AG08395 (cell line): Measurements from ENCODE around the gene TCF4.

Experiments used
- DNase-seq: peaks from one replicate; pipeline ENCODE4 v3.0.0; 2012; ENCODE audit warnings: mixed read lengths, low spot score

Gene TCF4

DNA sequence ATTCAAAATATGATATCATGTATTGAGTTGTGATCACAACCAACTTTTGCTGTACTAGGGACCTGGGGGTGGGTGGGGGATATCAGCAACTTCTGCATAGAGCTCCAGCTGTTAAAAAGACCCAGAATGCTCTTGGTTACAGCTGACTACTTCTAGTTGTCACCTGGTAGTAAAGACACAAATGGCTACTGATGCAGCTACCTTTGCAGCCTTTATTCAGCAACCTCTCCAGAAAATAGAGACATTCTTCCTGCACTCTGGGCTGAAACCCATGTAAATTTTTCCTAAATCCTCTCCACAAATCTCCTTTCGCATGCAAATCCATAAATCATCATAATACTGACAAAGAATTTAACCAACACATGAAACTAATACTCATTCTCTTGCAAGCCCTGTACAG lies 238.3 kb downstream of the TCF4 start:
- DNase-seq = no peak

DNA sequence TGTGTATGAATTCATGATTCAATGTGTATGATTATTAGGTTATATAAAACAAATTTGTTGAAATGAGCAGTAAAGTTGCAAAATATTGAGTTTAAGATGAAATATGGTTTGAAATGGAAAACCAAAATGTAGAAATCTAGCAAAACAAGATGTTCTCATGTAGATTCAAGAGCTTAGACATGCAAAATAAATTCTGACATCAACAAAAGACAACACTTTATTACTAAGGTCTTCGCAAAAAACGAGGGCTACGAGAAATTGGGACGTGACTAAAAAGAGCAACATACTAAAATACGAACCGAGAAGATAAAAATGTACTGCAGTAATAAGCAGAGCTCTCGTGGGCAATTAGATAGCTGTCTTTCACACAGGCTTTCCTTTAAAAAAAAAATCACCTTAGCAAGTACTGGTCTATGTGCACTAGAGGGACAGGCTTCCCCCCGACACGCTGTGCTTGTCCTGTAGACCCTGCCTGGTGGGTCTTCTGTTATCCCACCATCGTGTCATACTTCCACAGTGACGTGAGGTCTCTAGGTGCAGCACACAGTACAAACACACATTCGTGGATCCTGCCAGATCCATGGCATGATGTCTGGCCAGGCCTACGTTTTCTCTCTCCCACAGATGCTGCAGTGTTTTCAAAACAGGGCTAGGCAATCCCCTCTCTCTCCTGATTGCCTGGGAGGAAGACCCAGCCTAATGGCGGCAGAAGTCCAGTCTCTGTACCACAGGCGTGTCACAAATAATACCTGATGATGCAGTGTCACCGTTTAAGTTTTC lies 240.8 kb downstream of the TCF4 start:
- DNase-seq = no peak

DNA sequence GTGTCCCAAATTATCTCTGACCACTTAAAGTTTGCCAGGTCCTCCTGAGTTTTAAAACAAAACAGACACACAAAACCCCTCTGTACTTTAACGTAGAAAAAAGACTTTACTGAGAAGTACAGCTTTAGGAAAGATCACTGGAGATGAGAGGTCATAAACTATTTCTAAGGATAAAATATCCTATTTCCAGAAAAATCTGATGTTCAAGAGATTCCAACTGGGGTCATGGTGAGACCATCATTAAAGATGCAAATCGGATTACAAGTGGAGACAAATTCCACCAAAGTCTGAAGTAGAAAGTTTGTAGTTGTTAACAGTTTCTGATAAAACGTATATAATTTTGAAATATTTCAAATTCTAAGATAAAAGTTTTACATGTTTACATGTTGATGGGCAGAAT lies 241.6 kb downstream of the TCF4 start:
- DNase-seq = no peak

DNA sequence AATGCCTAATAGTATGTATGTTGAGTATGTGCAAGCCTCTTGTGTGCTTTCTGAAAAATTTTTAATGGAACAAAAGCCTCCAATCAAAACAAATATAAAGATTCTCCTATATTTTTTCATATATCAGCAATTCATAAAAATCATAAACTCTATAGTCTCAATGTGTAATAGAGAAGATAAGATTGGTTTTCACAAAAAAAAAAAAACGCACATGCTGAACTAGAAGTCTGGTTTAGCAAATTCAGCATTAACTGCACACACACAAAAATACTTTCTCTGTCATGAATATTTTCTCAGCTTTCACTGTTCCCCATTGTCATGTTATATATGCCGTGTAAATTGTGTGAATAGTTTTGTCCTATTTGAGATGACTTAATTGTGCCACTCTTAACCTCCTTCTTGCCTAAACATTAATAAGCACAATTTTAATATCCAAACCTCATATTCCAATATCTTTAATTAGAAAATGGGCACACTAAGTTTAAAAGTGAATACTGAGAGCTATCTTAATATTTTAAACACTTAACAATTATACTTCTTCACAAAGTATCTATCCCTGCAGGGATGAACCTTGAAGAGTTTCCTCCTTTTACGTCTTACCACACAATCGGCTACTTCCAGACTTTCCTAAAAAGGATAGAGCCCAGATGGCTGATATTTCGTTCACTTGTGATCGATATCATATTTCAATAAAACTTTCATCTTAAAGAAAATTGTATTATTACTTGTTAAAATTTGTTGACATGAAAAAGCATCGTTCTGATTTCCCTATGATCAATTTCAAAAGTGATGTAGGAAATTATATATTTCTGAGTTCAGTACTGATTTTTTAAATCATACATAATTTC lies 242.7 kb downstream of the TCF4 start:
- no peak for DNase-seq

DNA sequence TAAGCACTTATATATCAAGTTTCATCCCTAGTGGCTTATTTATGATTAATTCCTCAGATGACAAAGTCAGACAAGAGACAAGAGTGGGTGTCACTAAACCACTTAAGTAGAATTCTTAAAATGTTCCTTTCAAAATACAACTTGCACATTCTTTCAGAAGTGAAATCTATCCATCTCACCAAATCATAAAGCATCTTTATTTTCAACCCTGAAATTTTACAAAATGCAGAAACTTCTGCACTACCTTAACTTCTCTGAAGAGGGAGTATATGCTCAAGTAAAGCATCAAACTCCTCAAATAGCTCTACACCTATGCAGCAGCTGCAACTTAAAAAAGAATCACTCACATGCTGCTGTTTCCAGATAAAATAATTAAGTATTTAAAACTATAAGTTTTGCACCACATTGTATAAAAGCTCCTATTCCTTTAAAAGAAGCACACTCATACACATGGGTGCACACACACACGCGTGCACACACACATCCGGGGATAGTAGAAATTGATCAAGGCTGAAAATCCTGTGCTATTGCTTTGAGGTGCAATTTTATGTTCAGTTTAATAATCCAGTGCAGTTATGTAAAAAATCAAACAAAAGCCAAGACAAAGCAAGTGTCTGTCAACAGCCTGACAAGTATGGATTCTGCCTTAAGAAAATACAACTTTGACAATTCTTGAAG lies 244.5 kb downstream of the TCF4 start:
- peak; percentile 33 for DNase-seq

DNA sequence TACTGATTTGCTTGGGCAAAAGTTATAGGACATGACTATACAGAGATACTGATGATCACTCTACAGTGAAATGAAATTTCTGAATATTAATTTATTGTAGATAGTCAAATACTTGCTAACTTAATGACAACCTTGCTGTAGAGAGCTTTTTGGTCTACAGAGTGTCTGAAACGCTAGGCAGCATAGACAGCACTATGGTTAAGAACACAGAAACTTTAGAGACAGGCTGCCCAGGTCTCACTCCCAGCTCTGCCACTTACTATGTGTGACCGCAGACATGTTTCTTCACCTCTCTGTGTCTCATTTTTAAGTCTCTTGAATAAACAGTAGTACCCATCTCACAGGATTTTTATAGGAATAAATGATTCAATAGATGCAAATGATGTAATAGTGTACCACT lies 247.0 kb downstream of the TCF4 start:
- DNase-seq = no peak

DNA sequence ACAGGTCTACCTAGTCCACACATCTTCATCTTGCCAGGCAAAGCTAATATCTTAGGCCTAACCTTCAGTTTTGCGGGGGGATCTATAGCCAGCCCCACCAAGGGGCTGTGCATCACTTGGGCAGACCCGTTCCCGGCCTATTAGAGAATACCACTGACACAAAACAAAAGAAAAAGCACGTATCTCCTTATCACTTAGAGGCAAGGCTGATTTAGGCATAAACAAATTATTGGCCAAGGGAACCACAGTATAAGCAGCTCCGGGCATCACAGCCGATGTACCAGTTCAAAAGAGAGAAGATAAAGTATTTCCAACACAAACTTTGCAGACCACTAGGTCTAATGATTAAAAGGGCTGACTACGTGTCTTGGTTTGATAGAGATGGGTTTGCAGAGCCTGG lies 248.0 kb downstream of the TCF4 start:
- no peak for DNase-seq

DNA sequence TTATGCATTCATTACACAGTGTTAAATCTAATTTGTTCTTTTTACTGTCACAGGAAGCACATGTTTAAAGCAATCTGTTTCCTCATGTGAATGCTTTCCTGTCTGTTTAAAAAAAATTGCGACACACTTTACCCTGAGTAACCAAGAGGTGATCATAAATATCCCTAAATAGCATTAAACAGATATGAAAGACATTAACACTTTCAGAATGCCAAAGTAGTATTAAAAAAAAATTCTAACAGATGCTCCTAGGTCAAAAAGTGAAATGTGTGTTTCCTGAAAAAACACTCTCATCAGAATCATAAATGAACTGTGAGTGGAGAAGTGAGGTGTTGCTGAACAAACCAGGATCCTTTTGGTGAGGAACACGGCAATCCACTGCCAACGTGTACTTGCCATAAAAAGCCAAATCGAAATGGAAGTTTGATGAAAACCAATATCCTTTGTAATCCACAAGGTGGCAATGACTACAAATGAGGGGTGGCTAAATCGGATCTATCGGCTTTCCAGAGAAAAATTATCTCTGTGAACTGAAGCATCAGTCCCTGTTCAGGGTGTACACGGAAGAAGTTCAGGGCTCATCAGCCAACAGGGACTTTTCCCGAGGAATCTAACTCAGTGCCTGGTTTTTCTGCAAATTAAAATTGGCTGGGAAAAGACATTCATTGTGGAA lies 248.9 kb downstream of the TCF4 start:
- peak; percentile 28 for DNase-seq

DNA sequence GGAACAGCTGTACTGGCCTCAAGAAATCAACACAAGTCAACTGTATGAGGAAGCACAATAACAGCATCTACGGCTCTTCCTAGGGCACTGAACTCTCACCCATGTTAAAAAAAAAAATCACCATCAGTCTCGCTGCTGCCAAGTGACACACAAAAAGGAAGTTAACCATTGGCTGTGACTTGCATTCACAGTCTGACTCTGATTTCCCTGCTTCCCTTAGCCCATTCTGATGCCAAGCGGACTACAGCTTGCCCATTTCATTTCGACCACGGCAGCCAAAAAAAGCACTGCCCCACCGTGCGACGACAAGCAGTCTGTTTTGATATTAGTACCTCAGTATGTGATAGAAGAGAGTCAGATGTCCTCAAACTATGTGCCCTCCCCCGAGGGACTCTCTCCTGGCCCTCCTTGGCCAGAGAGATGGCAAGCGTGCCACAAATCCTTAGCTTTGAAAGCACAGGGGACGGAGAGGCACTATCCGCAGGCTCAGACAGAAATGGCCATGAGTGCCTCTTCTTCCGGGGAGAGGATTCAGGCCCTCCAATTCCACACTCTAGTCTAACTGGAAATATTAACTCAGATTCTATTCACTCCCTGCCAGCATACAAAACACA lies 250.0 kb downstream of the TCF4 start:
- DNase-seq = no peak

DNA sequence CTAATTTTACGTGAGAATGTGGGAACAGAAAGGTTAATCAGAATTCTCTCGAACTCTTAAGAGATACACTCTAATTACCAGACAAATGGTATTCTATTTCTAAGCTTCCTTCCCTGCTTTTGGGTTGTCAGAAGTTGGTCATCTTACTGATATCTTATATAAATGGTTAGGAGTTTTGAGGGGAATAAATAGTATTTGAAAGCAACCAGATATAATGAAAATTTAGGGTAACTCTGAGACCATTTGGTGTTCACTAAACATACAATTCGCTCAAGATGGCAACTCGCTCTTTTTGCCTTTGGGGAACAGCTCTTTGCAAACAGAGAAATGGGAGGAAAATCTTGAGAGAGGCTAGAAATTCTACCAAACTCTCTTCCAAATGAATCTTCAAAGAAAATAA lies 250.9 kb downstream of the TCF4 start:
- no peak for DNase-seq

DNA sequence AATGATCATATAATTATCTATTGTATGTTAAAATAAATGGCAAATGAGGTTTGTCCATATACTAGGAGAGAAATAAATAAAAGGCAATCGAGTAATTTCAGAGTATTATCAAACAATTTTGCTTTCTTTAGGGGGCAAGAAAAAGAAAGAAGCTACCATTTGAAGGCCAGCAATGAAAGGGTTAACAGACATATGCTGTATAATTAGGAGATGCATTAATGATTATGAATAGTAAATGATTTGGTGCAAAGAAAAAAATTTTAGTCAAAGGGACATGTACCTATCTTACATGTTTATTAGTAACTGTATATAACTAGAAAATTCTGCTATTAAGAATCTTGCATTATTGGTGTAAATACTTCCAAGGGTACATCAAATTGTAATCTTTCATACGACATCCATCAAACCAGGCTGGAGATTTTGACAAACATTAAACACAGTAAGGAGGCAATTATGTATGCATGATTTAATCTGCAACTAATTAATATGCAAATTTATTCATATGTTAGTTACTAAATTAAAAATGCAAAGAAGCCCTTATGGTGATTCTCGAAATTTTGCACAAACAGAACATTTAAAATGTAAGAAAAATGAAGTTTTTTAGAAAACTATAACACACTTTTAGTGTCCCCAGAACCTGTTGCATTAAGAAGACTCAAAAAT lies 251.4 kb downstream of the TCF4 start:
- no peak for DNase-seq

DNA sequence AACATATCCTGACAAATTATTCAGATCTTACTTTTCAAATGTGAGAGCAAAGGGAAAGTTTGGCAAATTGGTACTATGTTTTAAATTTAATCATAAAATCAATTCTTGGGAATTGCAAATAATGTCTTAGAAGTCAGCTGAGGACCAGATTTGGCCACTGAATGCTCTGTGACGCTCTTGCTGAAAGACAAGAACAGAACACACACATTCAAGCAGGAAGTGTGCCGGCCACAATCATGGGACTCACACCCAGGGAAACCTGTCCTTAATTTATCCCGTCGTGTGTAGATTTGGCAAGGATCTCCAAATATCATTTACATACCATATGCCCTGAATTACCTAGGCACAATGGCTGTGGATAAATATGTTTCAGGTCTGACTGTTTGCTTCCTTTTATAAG lies 253.1 kb downstream of the TCF4 start:
- no peak for DNase-seq

DNA sequence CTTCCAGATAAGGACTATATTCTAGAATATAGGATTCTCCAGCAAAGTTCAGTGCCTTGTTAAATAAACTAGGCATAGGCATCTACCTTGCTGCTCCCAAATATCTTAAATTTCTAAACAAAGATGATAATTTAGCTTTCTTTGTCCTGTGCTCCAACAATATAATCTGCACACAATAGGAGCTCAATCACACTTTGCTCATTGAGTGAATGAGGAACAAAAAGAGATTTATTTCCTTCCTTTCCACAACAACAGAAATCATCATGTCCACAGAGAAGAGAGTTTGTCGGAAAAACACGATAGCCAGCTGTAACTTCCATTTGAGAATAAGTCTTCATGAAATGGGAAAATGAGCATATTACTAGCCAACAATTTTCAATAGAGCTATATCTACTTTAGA lies 256.7 kb downstream of the TCF4 start:
- DNase-seq = no peak

DNA sequence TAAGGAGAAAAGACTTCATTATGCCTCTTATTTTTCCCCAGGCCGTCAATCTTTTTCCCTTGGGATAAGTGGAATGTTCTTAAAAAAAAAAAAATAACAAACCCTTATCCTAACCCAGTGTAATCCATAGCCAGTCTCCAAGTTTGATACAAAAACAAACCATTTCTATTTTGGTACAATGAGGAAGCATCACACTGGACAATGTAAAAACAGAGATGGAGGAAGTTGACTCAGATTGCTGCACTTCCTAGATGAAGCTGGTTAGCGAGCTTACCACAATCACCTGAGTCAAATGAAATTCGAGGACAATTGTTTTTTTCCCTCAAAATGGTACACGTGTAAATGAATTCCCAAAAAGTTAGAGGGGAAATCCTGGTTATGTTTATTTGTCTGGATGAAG lies 259.7 kb downstream of the TCF4 start:
- no peak for DNase-seq

DNA sequence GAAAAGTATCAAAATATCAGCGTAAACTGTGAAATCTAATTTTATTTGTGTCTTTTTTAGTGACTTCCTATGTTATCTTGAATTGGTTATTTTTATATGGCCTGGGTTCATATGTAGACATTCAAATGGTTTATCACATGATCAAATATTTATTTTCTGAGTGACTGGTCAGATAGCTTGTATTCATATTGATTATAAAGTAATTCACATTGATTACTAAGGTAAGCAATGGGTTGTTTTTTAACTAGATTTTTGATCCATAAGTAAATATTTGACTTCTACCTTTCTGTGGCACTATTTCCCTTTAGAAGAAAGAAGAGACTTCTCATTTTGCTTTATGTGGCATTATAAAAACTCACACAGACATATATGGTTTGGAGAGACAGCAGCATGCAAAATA lies 260.5 kb downstream of the TCF4 start:
- DNase-seq = no peak

DNA sequence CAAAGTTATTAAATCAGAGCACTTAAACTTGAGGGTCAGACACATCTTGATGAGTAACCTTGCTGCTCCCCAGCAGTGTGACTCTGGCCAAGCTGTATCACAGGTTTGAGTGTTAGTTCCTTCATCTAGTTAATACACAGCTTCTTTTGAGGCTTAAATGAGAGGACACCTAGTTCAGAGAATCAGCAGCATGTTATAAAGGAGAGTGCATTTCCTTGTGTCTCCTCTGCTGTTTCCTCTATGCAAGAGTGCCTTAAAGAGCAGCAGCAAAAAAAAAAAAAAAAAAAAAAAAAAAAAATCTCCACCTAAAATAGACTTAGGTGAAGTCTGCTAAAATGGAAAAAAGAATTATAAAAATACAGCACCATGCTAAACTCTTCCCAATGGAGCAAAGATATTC lies 261.9 kb downstream of the TCF4 start:
- DNase-seq = no peak

DNA sequence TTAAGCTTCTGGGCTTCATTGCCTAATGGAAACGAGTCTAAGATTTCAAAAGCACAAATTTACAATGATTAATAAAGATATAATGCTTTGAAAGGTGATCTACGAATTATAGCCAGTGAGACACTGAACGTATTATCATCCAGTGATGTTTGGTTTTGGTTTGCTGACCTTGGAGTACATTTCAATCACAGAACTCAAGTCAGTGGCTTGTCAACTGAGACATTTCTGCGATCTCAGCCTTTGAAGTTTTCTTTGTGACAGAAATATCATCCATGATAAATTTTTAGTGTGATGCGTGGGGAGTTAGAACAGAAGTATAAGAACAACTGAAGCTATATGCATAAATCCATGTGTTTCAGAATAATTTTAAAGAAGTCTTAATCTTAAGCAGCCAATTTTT lies 263.8 kb downstream of the TCF4 start:
- no peak for DNase-seq

DNA sequence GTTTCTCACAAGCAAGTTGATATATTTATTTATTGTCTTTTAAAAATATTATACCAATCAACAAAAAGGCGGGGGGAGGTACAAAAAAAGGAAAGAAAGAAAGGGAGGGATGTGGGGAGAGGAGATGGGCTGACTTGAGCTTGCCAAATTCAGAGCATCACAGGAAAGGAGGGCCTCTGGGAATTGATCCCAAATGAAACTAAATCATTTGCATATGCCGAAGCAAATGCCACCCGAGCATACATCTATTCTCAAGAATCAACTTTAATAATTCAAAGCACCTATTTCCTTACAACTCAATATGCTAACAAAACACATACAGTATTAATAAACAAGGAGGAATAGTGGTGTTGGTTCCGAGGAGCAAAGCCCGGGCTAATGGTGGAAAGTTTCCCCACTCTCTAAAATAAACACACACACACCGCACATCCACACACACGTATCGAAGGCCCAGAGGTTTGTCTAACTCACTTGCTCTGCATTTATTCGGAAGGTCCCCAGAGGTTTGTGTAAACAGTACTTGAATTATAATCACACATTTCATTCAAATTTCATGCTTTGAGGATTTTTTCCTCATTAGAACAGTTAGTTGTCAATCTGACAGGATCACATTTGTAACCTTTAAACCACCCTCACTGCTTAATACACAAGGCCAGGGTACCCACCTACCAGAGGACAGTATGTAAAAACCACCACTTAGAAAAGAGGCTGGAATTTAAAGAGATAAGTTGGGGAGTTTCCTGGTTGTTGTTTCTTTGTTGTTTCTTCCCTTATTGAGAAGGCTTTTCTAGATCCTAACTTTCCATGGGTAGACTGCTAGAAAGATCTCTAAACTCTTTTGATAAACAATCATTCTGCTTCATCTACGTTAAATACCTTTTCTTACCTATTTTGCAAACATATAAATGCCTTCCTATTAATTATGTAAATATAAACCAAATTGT lies 264.7 kb downstream of the TCF4 start:
- peak; percentile 6 for DNase-seq

DNA sequence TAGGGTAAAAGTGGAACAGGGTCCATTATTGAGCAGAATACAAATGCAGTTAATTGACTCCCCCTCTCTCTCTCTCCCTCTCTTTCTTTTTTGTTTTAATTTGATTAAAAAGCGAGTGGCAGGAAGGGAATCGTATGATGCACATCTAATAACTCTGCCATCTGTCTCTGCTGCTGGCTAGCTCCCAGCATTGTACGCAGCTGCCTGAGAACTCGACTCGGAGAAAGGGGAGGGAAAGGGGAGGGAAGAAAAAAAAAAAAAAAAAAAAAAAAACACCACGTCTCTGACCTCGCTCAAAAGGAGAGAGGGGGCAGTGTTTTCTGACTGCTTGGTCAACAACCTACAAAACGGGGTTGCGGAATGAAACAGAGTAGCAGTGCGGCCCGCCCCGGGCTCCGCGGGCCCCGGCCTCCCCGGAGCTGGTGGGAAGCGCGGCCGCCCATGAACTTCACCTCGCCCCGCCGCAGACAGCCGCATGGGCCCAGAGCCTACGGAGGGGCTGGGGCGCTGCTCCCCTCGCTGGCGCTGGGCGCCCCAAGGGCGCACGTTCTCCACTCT lies 265.7 kb downstream of the TCF4 start:
- peak; percentile 72 for DNase-seq
